Transverse colon (tissue), 4 donors: Measurements from ENCODE around the gene GRAMD1B.

Source experiments
- CTCF ChIP-seq, 5 experiments: fragments of 200-600 bp in 3 of 5; fragments of 450-650 bp in 2 of 5; sonication (generic) in 3 of 5; IDR thresholded peaks; 1 replicate in 2 of 5; 2 replicates in 3 of 5; pipeline ENCODE4 v1.5.1; 2016 to 2017; ENCODE audit warnings: antibody characterized with exemption in 5 of 5, inconsistent platforms in 3 of 5, mild to moderate bottlenecking in 2 of 5, moderate library complexity in 1 of 5
- POLR2A ChIP-seq: fragments of 450-650 bp; IDR thresholded peaks from one replicate; pipeline ENCODE4 v1.6.1; 2016; ENCODE audit warnings: antibody characterized with exemption, mild to moderate bottlenecking, moderate library complexity
- POLR2AphosphoS5 ChIP-seq, 3 donors: sonication (generic); formaldehyde crosslinking; IDR thresholded peaks; one replicate each; pipeline ENCODE4 v1.6.1; 2016; ENCODE audit warnings: antibody characterized with exemption in 3 of 3

GRCh38 chr11:123477205-123477907, 47.3 kb downstream of the GRAMD1B start:
- TF ChIP-seq POLR2AphosphoS5 (IDR thresholded peaks at IDR 0.05) (no peak), CTCF (IDR thresholded peaks at IDR 0.05) (no peak), POLR2A (no peak)
